SJSA1 (cell line): Measurements from ENCODE around the gene PDLIM5. TPM values are rescaled to one million over a fixed set of nuclear protein-coding genes. Genes with fewer than 3 reads are reported as not detected.
"Not testable (repeated sequence)": the region's sequence is repeated elsewhere in the genome, so short reads cannot be mapped to it uniquely, and the experiment has no call there.

Experiments used
- DNase-seq, 2 experiments: peaks; one replicate each; pipeline ENCODE4 v3.0.0-alpha.2; 2015 to 2020; ENCODE audit warnings: low spot score in 2 of 2, low read depth in 1 of 2
- H3K27ac ChIP-seq: fragments of 250-450 bp; sonication (Bioruptor Pico); 2 replicates; pipeline ENCODE4 v1.5.1; 2020; ENCODE audit warnings: mild to moderate bottlenecking, moderate library complexity
- H3K27me3 ChIP-seq: fragments of 250-450 bp; sonication (Bioruptor Pico); replicated peaks from 2 replicates; pipeline ENCODE4 v1.5.1; 2020; ENCODE audit warnings: mild to moderate bottlenecking, moderate library complexity
- H3K36me3 ChIP-seq: fragments of 250-450 bp; sonication (Bioruptor Pico); 2 replicates; pipeline ENCODE4 v1.5.1; 2020; ENCODE audit warnings: mild to moderate bottlenecking
- H3K4me1 ChIP-seq: fragments of 250-450 bp; sonication (Bioruptor Pico); replicated peaks from 2 replicates; pipeline ENCODE4 v1.6.1; 2021; ENCODE audit warnings: mild to moderate bottlenecking
- H3K4me3 ChIP-seq: fragments of 250-450 bp; sonication (Bioruptor Pico); 2 replicates; pipeline ENCODE4 v1.5.1; 2020; ENCODE audit warnings: mild to moderate bottlenecking
- H3K9me3 ChIP-seq: fragments of 250-450 bp; sonication (Bioruptor Pico); replicated peaks from 2 replicates; pipeline ENCODE4 v1.5.1; 2020; ENCODE audit warnings: mild to moderate bottlenecking
- total RNA-seq: library from RNA; depleted of rRNA; stranded (reverse); fragments of >200 nt; shearing (Covaris generic); gene quantifications from 2 replicates; pipeline ENCODE4 v1.2.3, GENCODE V29; 2014

PDLIM5 gene
- total RNA-seq, 1 experiment from 2014 or later = 133 TPM

DNA sequence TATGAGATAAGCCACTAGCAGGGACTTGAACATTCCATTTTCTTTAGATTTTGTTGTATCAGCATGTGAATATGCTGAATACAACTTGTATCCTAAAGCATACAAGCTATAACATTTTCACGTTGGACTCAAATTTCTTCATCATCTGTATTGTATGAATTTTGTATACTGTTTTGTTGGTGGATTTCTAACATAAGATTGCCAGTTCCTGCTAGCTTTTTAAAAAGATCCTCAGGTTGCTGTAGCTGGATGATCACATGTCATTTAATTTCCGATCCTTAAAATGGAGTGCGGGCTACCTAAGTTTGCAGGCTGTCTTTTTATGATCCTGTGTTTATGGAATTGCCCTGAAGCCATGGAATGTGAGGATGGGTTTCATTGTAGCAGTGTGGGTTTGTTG is 6.9 kb downstream of the PDLIM5 start:
- H3K4me1 ChIP-seq = peaks cover 23% of the 10 kb centered on the region
- DNase-seq = no peak
- no peaks in the 10 kb centered on the region for H3K27me3 ChIP-seq
- no peaks in the 10 kb centered on the region for H3K9me3 ChIP-seq
- peaks cover 48% of the 10 kb centered on the region for H3K36me3 ChIP-seq
- no peak overlapping the region for H3K4me3 ChIP-seq
- H3K27ac ChIP-seq = no peak overlapping the region

- no peak overlapping the region for H3K4me3 ChIP-seq
- no peak overlapping the region for H3K27ac ChIP-seq
- H3K4me1 ChIP-seq = peaks cover 20% of the 10 kb centered on the region
- DNase-seq = no peak
- no peaks in the 10 kb centered on the region for H3K9me3 ChIP-seq
- no peaks in the 10 kb centered on the region for H3K27me3 ChIP-seq
- peaks cover 48% of the 10 kb centered on the region for H3K36me3 ChIP-seq
Observed at GRCh38 chr4:94459462-94460161, 7.9 kb downstream of the PDLIM5 start.

- H3K4me3 ChIP-seq = no peak overlapping the region
- H3K36me3 ChIP-seq = peaks cover 35% of the 10 kb centered on the region
- H3K4me1 ChIP-seq = peaks cover 11% of the 10 kb centered on the region
- no peaks in the 10 kb centered on the region for H3K9me3 ChIP-seq
- no peak for DNase-seq
- H3K27ac ChIP-seq = no peak overlapping the region
- H3K27me3 ChIP-seq = no peaks in the 10 kb centered on the region
Observed at GRCh38 chr4:94461506-94461905, 9.8 kb downstream of the PDLIM5 start.

- no peak for DNase-seq
- Histone ChIP-seq H3K27me3 (no peaks in the 10 kb centered on the region), H3K4me1 (peaks cover 6% of the 10 kb centered on the region), H3K27ac (no peak overlapping the region), H3K9me3 (no peaks in the 10 kb centered on the region), H3K36me3 (peaks cover 25% of the 10 kb centered on the region), H3K4me3 (no peak overlapping the region)
Observed at GRCh38 chr4:94462572-94462971, 10.8 kb downstream of the PDLIM5 start.

DNA sequence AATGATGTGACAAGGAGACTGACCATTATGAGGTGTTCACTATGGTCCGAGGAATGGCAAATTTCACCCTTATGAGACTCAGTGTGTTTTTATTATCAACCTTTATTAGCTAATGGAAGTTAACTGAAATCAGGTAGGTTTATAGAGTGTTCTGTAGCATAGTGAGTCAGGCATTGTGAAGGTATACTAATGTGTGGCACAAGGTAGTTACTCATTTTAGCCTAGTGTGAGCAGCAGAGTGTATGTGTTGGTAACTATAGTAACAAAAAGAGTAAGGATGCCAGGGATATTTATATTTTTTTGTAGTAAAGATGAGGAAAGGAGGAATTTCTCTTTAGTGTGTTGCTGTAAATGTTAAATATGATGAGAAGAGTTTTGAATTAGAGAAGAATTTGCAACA is 12.0 kb downstream of the PDLIM5 start:
- H3K9me3 ChIP-seq = no peaks in the 10 kb centered on the region
- no peak for DNase-seq
- no peak overlapping the region for H3K27ac ChIP-seq
- H3K36me3 ChIP-seq = peaks cover 16% of the 10 kb centered on the region
- no peak overlapping the region for H3K4me3 ChIP-seq
- no peaks in the 10 kb centered on the region for H3K27me3 ChIP-seq
- H3K4me1 ChIP-seq = no peaks in the 10 kb centered on the region

- Histone ChIP-seq H3K4me3 (no peak overlapping the region), H3K9me3 (no peaks in the 10 kb centered on the region), H3K36me3 (peaks cover 23% of the 10 kb centered on the region), H3K27ac (no peak overlapping the region), H3K27me3 (no peaks in the 10 kb centered on the region), H3K4me1 (no peaks in the 10 kb centered on the region; the same call in 1 of the 2 replicates)
- no peak for DNase-seq
Observed at GRCh38 chr4:94466371-94466770, 14.6 kb downstream of the PDLIM5 start.

DNA sequence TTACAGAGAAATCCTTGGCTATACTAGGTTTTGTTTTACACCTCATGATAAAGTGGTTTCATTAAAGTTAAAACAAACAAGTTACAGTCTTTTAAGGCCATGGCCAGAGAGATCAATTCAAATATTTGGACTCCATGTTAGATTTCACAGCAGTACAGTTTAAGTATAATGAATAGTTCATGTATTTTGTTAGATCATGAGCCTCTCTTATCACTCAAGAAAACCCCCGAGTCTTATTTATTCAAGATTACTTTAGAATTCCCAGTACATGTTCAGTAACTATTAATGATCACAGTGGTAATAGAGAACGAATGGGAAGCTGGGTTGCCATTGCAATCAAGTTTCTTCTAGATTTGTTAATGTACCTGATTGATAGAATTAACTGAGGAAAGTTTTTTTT is 15.2 kb downstream of the PDLIM5 start:
- Histone ChIP-seq H3K27ac (no peak overlapping the region), H3K4me1 (no peaks in the 10 kb centered on the region; the same call in none of the 2 replicates), H3K27me3 (no peaks in the 10 kb centered on the region), H3K9me3 (no peaks in the 10 kb centered on the region), H3K4me3 (no peak overlapping the region), H3K36me3 (peaks cover 26% of the 10 kb centered on the region)
- DNase-seq = no peak

DNA sequence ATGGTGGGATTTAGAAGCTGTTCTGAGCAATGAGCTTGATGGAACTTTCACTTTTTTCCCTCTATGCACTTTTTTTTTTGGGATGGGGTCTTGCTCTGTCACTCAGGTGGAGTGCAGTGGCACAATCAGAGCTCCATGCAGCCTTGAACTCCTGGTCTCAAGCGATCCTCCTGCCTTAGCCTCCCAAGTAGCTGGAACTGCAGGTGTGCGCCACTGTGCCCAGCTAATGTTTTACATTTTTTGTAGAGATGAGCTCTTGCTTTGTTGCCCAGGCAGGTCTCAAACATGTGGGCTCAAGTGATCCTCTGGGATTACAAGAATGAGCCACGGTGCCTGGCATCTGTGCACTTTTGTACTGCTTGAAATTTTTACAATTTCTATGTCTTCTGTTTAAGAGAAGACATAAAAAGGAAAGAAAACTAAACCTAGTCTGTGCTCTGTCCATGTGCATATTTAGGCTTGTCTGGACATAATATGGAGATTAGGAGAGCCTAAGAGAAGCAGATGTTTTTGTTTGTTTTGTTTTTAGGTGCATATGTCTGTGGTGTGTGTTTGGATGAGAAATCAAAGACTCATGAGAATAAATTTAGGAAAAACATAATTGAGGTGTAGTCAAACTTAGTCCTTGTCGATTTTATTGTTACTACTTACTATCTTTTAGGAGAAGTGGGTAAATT is 16.5 kb downstream of the PDLIM5 start:
- Histone ChIP-seq H3K9me3 (no peaks in the 10 kb centered on the region), H3K4me1 (peaks cover 8% of the 10 kb centered on the region)

GRCh38 chr4:94469221-94469784 is 17.6 kb downstream of the PDLIM5 start:
- DNase-seq = no peak
- Histone ChIP-seq H3K36me3 (peaks cover 24% of the 10 kb centered on the region), H3K27me3 (no peaks in the 10 kb centered on the region), H3K4me3 (no peak overlapping the region), H3K27ac (no peak overlapping the region), H3K4me1 (peaks cover 8% of the 10 kb centered on the region), H3K9me3 (no peaks in the 10 kb centered on the region)

More for the DNA sequence above, 16.5 kb downstream of the PDLIM5 start:
- H3K4me3 ChIP-seq = no peak overlapping the region
- no peak overlapping the region for H3K27ac ChIP-seq
- no peaks in the 10 kb centered on the region for H3K27me3 ChIP-seq
- no peak for DNase-seq
- H3K36me3 ChIP-seq = peaks cover 24% of the 10 kb centered on the region

- DNase-seq = no peak
- no peak overlapping the region for H3K4me3 ChIP-seq
Observed at GRCh38 chr4:94470132-94470531, 18.4 kb downstream of the PDLIM5 start.

DNA sequence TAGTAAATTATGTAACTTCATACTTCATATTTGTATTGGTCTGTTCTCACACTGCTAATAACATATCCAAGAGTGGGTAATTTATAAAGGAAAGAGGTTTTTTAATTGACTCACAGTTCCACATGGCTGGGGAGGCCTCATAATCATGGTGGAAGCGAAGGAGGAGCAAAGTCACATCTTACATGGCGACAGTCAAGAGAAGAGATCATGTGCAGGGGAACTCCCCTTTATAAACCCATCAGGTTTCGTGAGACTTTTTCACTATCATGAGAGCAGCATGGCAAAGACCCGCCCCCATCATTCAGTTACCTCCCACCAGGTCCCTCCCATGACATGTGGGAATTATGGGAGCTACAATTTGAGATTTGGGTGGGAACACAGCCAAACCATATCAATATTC is 19.0 kb downstream of the PDLIM5 start:
- peaks cover 24% of the 10 kb centered on the region for H3K36me3 ChIP-seq
- not testable (repeated sequence) for H3K27me3 ChIP-seq, H3K27ac ChIP-seq, H3K9me3 ChIP-seq, H3K4me3 ChIP-seq, DNase-seq
- peaks cover 11% of the 10 kb centered on the region for H3K4me1 ChIP-seq

More at GRCh38 chr4:94470132-94470531, 18.4 kb downstream of the PDLIM5 start:
- peaks cover 24% of the 10 kb centered on the region for H3K36me3 ChIP-seq
- H3K27me3 ChIP-seq = no peaks in the 10 kb centered on the region
- no peaks in the 10 kb centered on the region for H3K9me3 ChIP-seq
- peaks cover 9% of the 10 kb centered on the region for H3K4me1 ChIP-seq
- H3K27ac ChIP-seq = no peak overlapping the region

- no peaks in the 10 kb centered on the region for H3K9me3 ChIP-seq
- peaks cover 28% of the 10 kb centered on the region for H3K36me3 ChIP-seq
- peak in 1 of 2 experiments; percentile 57 for DNase-seq
- no peak overlapping the region for H3K27ac ChIP-seq
- H3K4me3 ChIP-seq = no peak overlapping the region
- H3K27me3 ChIP-seq = no peaks in the 10 kb centered on the region
- H3K4me1 ChIP-seq = peaks cover 19% of the 10 kb centered on the region
Observed at GRCh38 chr4:94472056-94472826, 20.5 kb downstream of the PDLIM5 start.

DNA sequence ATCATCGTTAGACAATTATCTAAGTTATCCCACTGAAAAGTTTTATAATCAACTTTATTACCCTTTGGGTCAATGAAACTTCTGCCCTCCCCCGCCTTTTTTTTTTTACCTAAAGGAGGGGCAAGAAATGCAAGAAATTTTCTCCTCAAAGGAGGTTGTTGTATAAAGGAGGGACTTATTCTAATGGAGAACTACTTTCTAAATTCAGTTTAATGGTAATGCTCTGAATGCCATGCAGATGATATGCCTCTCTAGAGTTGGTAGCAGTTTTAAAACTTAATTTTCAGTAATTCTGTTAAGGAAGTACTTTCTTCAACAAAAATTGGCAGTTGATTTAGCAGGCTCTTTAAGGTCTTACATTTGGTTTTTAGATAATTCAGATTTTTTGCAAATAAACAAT is 23.3 kb downstream of the PDLIM5 start:
- Histone ChIP-seq H3K27ac (no peak overlapping the region), H3K4me3 (no peak overlapping the region), H3K4me1 (peaks cover 25% of the 10 kb centered on the region), H3K9me3 (no peaks in the 10 kb centered on the region), H3K36me3 (peaks cover 22% of the 10 kb centered on the region), H3K27me3 (no peaks in the 10 kb centered on the region)
- no peak for DNase-seq
